ENCODE results near the gene DLK1.

- TF ChIP-seq TOE1 (CRISPR knock-in tag; IDR thresholded peaks at IDR 0.05) = no peak
- TF ChIP-seq PLSCR1 (CRISPR knock-in tag; IDR thresholded peaks at IDR 0.05; ENCODE audit: borderline replicate concordance) = no peak
- TF ChIP-seq EP300 (IDR thresholded peaks at IDR 0.05; ENCODE audit: low read depth in 2 of 2, low read length in 2 of 2) = no peak
- TF ChIP-seq EP300 (CRISPR knock-in tag; IDR thresholded peaks at IDR 0.05; ENCODE audit: borderline replicate concordance) = no peak
- TF ChIP-seq MNT (IDR thresholded peaks at IDR 0.05) = no peak
- TF ChIP-seq ATAD3A (CRISPR knock-in tag; IDR thresholded peaks at IDR 0.05) = no peak
- no peak for TF ChIP-seq POLR2A (IDR thresholded peaks at IDR 0.05; ENCODE audit: insufficient read depth in 1 of 2, low read depth in 2 of 2, low read length in 2 of 2)
- TF ChIP-seq NBN (conservative IDR thresholded peaks at IDR 0.05) = no peak
- no peak for TF ChIP-seq PHF8 (CRISPR knock-in tag; IDR thresholded peaks at IDR 0.05)
- TF ChIP-seq ZBTB7A (CRISPR knock-in tag; IDR thresholded peaks at IDR 0.05) = no peak
- TF ChIP-seq FOXM1 (CRISPR knock-in tag; IDR thresholded peaks at IDR 0.05) = no peak
- TF ChIP-seq ZNF850 (CRISPR knock-in tag; conservative IDR thresholded peaks at IDR 0.05) = no peak
- no peak for TF ChIP-seq ZNF446 (CRISPR knock-in tag; IDR thresholded peaks at IDR 0.05)
Observed at GRCh38 chr14:100695423-100695738, 31.3 kb upstream of the DLK1 start.
